Vagina (tissue), 2 donors: Measurements from ENCODE around the gene HGF.

Source experiments
- POLR2A ChIP-seq, 2 donors: fragments of 450-650 bp; IDR thresholded peaks; one replicate each; pipeline ENCODE4 v1.6.1; 2017; ENCODE audit warnings: antibody characterized with exemption in 2 of 2, mild to moderate bottlenecking in 2 of 2, moderate library complexity in 2 of 2
- POLR2AphosphoS5 ChIP-seq, 2 donors: sonication (generic); formaldehyde crosslinking; IDR thresholded peaks; one replicate each; pipeline ENCODE4 v1.9.0; 2017; ENCODE audit warnings: antibody characterized with exemption in 2 of 2, mild to moderate bottlenecking in 2 of 2, low read depth in 1 of 2; ENCODE audit not compliant: insufficient read depth in 1 of 2
- TF ChIP-seq, protein P1 (sequence below), 3 experiments: fragments of 450-650 bp in 2 of 3; fragments of 200-600 bp in 1 of 3; sonication (generic) in 1 of 3; IDR thresholded peaks; one replicate each; pipeline ENCODE4 v1.5.1; 2017 to 2019; ENCODE audit warnings: antibody characterized with exemption in 3 of 3, mild to moderate bottlenecking in 2 of 3, moderate library complexity in 2 of 3

DNA sequence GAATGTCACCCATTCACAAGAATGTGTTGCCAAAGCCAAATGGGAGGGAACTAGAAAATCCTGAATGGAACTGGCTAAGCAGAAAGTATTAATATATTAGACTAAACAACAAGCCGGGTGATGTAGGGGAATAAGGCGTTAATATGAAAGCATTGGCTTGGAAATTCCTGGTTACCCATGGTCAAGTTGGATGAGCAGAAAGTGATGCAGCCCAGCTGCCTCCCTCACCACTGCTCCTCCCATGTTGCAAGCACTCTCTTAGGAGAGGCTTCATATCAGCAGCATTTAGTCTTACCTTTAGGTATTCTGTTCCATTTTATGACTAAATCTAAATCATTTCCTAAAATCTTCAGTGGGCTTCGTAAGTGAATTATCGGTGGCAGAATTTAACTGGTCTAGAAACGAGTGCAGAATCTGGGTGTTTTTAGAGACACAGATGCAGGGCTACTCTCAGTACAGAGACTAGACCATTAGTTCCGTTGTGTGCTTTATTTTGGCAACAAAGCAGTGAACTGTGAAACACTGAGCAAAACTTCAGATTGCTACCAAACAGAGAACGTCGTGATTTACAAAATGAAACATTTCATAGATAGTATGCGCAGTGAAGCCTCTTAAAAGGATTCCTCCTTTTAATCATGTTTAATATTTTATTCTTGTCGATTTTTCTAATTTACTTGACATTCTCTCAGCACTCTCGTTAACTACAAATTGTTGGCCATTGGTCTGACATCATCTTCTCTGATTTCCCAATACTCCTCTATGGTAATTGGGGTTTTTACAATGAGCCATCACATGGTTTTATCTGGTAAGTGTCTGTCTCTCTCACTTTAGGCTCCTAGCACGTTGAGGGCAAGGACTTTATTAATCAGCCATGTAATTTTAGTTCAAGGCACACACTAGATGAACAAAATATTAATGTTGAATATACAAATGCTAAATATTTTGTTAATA is 22.0 kb upstream of the HGF start:
- TF ChIP-seq, protein P1, sequence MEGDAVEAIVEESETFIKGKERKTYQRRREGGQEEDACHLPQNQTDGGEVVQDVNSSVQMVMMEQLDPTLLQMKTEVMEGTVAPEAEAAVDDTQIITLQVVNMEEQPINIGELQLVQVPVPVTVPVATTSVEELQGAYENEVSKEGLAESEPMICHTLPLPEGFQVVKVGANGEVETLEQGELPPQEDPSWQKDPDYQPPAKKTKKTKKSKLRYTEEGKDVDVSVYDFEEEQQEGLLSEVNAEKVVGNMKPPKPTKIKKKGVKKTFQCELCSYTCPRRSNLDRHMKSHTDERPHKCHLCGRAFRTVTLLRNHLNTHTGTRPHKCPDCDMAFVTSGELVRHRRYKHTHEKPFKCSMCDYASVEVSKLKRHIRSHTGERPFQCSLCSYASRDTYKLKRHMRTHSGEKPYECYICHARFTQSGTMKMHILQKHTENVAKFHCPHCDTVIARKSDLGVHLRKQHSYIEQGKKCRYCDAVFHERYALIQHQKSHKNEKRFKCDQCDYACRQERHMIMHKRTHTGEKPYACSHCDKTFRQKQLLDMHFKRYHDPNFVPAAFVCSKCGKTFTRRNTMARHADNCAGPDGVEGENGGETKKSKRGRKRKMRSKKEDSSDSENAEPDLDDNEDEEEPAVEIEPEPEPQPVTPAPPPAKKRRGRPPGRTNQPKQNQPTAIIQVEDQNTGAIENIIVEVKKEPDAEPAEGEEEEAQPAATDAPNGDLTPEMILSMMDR (IDR thresholded peaks at IDR 0.05) = no peak
- TF ChIP-seq POLR2AphosphoS5 (IDR thresholded peaks at IDR 0.05; ENCODE audit: insufficient read depth in 1 of 2, low read depth in 1 of 2) = no peak
- no peak for TF ChIP-seq POLR2A (IDR thresholded peaks at IDR 0.05)
